KMS-11 (cell line): ENCODE measurements around the gene ZNF655.
"Not testable (repeated sequence)": the region's sequence is repeated elsewhere in the genome, so short reads cannot be mapped to it uniquely, and the experiment has no call there.

ENCODE experiments used
- H2AFZ ChIP-seq: fragments of 200-600 bp; sonication (generic); 2 replicates; pipeline ENCODE4 v1.6.1; 2016; ENCODE audit warnings: antibody characterized with exemption, mixed run types, low read depth
- H3K27ac ChIP-seq: fragments of 200-600 bp; sonication (generic); 2 replicates; pipeline ENCODE4 v1.6.1; 2016; ENCODE audit warnings: mild to moderate bottlenecking, mixed run types
- H3K27me3 ChIP-seq: fragments of 200-600 bp; sonication (generic); 2 replicates; pipeline ENCODE4 v1.6.1; 2017; ENCODE audit warnings: mild to moderate bottlenecking, low read depth, mixed run types, moderate library complexity; ENCODE audit not compliant: insufficient read depth
- H3K36me3 ChIP-seq: fragments of 200-600 bp; sonication (generic); 2 replicates; pipeline ENCODE4 v1.6.1; 2017; ENCODE audit warnings: mild to moderate bottlenecking, mixed run types; ENCODE audit not compliant: insufficient read depth
- H3K4me1 ChIP-seq: fragments of 200-600 bp; sonication (generic); 2 replicates; pipeline ENCODE4 v1.6.1; 2016; ENCODE audit warnings: mild to moderate bottlenecking, low read depth, mixed run types; ENCODE audit not compliant: poor library complexity, severe bottlenecking
- H3K4me2 ChIP-seq: fragments of 200-600 bp; sonication (generic); 2 replicates; pipeline ENCODE4 v1.7.0; 2016; ENCODE audit warnings: mild to moderate bottlenecking, mixed run types
- H3K4me3 ChIP-seq: fragments of 200-600 bp; sonication (generic); IDR thresholded peaks from 2 replicates; pipeline ENCODE4 v1.6.1; 2017; ENCODE audit warnings: low read depth, low read length, mixed read lengths; ENCODE audit not compliant: insufficient read depth
- H3K79me2 ChIP-seq: fragments of 200-600 bp; sonication (generic); 2 replicates; pipeline ENCODE4 v1.6.1; 2016; ENCODE audit warnings: low read depth, mixed run types; ENCODE audit not compliant: insufficient read depth
- H3K9ac ChIP-seq: fragments of 200-600 bp; sonication (generic); 2 replicates; pipeline ENCODE4 v1.6.1; 2016; ENCODE audit warnings: mild to moderate bottlenecking, mixed run types
- H4K20me1 ChIP-seq: fragments of 200-600 bp; sonication (generic); 2 replicates; pipeline ENCODE4 v1.6.1; 2016; ENCODE audit warnings: mild to moderate bottlenecking, mixed run types; ENCODE audit not compliant: insufficient read depth
- TF ChIP-seq, protein P1 (sequence below): fragments of 200-600 bp; sonication (generic); conservative IDR thresholded peaks from 2 replicates; pipeline ENCODE4 v1.6.1; 2017; ENCODE audit warnings: low read depth, mild to moderate bottlenecking, antibody characterized with exemption, low read length, moderate library complexity, mixed read lengths

ZNF655 gene

DNA sequence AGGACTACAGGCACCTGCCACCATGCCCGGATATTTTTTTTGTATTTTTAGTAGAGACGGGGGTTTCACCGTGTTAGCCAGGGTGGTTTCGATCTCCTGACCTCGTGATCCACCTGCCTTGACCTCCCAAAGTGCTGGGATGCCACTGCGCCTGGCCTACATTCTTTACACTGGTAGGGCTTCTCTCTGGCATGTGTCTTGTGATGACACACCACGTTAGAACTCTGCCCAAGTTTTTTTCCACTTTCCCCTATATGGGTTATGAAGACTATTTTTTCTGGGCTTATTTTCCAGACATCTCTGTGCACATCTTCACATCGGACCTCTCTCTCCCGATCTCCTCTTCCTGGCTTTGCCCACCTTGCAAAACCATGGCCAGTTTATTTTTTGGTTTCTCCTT, 17.2 kb upstream of the ZNF655 start:
- TF ChIP-seq, protein P1, sequence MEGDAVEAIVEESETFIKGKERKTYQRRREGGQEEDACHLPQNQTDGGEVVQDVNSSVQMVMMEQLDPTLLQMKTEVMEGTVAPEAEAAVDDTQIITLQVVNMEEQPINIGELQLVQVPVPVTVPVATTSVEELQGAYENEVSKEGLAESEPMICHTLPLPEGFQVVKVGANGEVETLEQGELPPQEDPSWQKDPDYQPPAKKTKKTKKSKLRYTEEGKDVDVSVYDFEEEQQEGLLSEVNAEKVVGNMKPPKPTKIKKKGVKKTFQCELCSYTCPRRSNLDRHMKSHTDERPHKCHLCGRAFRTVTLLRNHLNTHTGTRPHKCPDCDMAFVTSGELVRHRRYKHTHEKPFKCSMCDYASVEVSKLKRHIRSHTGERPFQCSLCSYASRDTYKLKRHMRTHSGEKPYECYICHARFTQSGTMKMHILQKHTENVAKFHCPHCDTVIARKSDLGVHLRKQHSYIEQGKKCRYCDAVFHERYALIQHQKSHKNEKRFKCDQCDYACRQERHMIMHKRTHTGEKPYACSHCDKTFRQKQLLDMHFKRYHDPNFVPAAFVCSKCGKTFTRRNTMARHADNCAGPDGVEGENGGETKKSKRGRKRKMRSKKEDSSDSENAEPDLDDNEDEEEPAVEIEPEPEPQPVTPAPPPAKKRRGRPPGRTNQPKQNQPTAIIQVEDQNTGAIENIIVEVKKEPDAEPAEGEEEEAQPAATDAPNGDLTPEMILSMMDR = no peak
- Histone ChIP-seq H3K9ac (no peak overlapping the region), H2AFZ (no peak overlapping the region)

GRCh38 chr7:99543081-99543671, 15.3 kb upstream of the ZNF655 start:
- Histone ChIP-seq H3K9ac (no peak overlapping the region), H3K79me2 (no peaks in the 10 kb centered on the region), H3K27ac (no peak overlapping the region), H3K4me2 (no peak overlapping the region), H2AFZ (no peak overlapping the region), H3K36me3 (no peaks in the 10 kb centered on the region), H3K4me1 (no peaks in the 10 kb centered on the region), H3K4me3 (no peak overlapping the region), H4K20me1 (no peaks in the 10 kb centered on the region), H3K27me3 (no peaks in the 10 kb centered on the region)
- TF ChIP-seq, protein P1 = no peak

More for the DNA sequence above, 17.2 kb upstream of the ZNF655 start:
- Histone ChIP-seq H3K79me2 (no peaks in the 10 kb centered on the region), H3K4me1 (peaks cover 8% of the 10 kb centered on the region), H3K4me3 (no peak overlapping the region), H3K4me2 (no peak overlapping the region), H3K36me3 (no peaks in the 10 kb centered on the region), H4K20me1 (no peaks in the 10 kb centered on the region), H3K27me3 (no peaks in the 10 kb centered on the region), H3K27ac (no peak overlapping the region)

DNA sequence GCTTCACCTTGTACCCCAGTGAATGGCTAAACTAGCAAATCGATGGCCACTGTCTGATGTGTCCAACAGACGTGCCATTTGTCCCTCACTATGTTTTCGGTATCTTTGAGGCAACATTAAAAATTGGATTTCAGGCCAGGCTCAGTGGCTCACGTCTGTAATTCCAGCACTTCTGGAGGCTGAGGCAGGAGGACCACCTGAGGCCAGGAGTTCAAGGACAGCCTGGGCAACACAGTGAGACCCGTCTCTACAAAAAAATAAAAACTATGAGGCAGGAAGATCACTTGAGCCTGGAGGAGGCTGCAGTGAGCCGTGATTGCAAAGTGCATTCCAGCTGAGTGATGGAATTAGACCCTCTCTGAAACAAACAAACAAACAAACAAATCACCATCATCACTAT, 14.5 kb upstream of the ZNF655 start:
- H3K36me3 ChIP-seq = no peaks in the 10 kb centered on the region
- H3K4me2 ChIP-seq = no peak overlapping the region

GRCh38 chr7:99545308-99545707, 13.1 kb upstream of the ZNF655 start:
- not testable (repeated sequence) for H3K4me3 ChIP-seq, H3K9ac ChIP-seq, H3K27me3 ChIP-seq, H3K79me2 ChIP-seq, H3K4me2 ChIP-seq, H3K27ac ChIP-seq, H2AFZ ChIP-seq, H3K36me3 ChIP-seq, H3K4me1 ChIP-seq, H4K20me1 ChIP-seq

More for the DNA sequence above, 14.5 kb upstream of the ZNF655 start:
- no peak overlapping the region for H3K27ac ChIP-seq
- TF ChIP-seq, protein P1 = no peak
- H3K79me2 ChIP-seq = no peaks in the 10 kb centered on the region
- no peaks in the 10 kb centered on the region for H4K20me1 ChIP-seq
- no peak overlapping the region for H3K4me3 ChIP-seq
- H2AFZ ChIP-seq = no peak overlapping the region
- H3K9ac ChIP-seq = no peak overlapping the region
- H3K27me3 ChIP-seq = no peaks in the 10 kb centered on the region
- H3K4me1 ChIP-seq = no peaks in the 10 kb centered on the region

DNA sequence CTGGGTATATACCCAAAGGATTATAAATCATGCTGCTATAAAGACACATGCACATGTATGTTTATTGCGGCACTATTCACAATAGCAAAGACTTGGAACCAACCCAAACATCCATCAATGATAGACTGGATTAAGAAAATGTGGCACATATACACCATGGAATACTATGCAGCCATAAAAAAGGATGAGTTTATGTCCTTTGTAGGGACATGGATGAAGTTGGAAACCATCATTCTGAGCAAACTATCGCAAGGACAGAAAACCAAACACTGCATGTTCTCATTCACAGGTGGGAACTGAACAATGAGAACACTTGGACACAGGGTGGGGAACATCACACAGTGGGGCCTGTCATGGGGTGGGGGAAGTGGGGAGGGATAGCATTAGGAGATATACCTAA, 8.9 kb upstream of the ZNF655 start:
- not testable (repeated sequence) for H4K20me1 ChIP-seq, H3K79me2 ChIP-seq, H3K36me3 ChIP-seq, H3K4me2 ChIP-seq, H3K27ac ChIP-seq, H3K4me3 ChIP-seq, H2AFZ ChIP-seq, H3K27me3 ChIP-seq, H3K4me1 ChIP-seq, H3K9ac ChIP-seq
